Gastroesophageal sphincter (tissue), 4 donors: Measurements from ENCODE around the gene DUSP16. TPM values are rescaled to one million over a fixed set of nuclear protein-coding genes. Genes with fewer than 3 reads are reported as not detected.

Source experiments
- ATAC-seq: fragments of 150-250 bp; one replicate; pipeline ENCODE4 v1.9.1; 2016; ENCODE audit warnings: mild to moderate bottlenecking, moderate library complexity
- H3K27ac ChIP-seq, 4 donors: fragments of 200-600 bp; sonication (generic) in 3 of 4; 1 replicate in 3 of 4; 2 replicates in 1 of 4; pipeline ENCODE4 v1.5.1; 2016 to 2019
- H3K27me3 ChIP-seq: fragments of 200-600 bp; sonication (generic); one replicate; pipeline ENCODE4 v1.5.1; 2019
- H3K36me3 ChIP-seq, 2 donors: fragments of 200-600 bp; sonication (generic); one replicate each; pipeline ENCODE4 v1.5.1; 2019; ENCODE audit warnings: control low read depth in 1 of 2
- H3K4me1 ChIP-seq, 3 donors: fragments of 200-600 bp; sonication (generic); 1 replicate in 2 of 3; 2 replicates in 1 of 3; pipeline ENCODE4 v1.5.1; 2016 to 2019; ENCODE audit warnings: control low read depth in 2 of 3
- H3K4me3 ChIP-seq, 2 donors: fragments of 200-600 bp; sonication (generic); one replicate each; pipeline ENCODE4 v1.5.1; 2019; ENCODE audit warnings: mild to moderate bottlenecking in 1 of 2, moderate library complexity in 1 of 2
- H3K9me3 ChIP-seq, 3 donors: fragments of 200-600 bp; sonication (generic); one replicate each; pipeline ENCODE4 v1.5.1; 2017 to 2019; ENCODE audit warnings: control low read depth in 2 of 3
- EP300 ChIP-seq: sonication (generic); formaldehyde crosslinking; IDR thresholded peaks from one replicate; pipeline ENCODE4 v1.6.1; 2017; ENCODE audit warnings: antibody characterized with exemption, mild to moderate bottlenecking
- POLR2A ChIP-seq, 2 donors: fragments of 450-650 bp; IDR thresholded peaks; one replicate each; pipeline ENCODE4 v1.6.1; 2017; ENCODE audit warnings: antibody characterized with exemption in 2 of 2, mild to moderate bottlenecking in 2 of 2, moderate library complexity in 1 of 2
- POLR2AphosphoS5 ChIP-seq: sonication (generic); formaldehyde crosslinking; IDR thresholded peaks from one replicate; pipeline ENCODE4 v1.6.1; 2017; ENCODE audit warnings: antibody characterized with exemption
- WGBS, 2 donors: methylation state at CpG; one replicate each; pipeline ENCODE4 v1.1.5; 2018; ENCODE audit warnings: low coverage in 1 of 2; 5-methylcytosine and 5-hydroxymethylcytosine counted together
- total RNA-seq, 4 donors: library from RNA; depleted of rRNA; stranded (reverse); fragments of >200 nt; gene quantifications; one replicate each; pipeline ENCODE4 v1.1.0, GENCODE V29; 2016
- TF ChIP-seq, protein P1 (sequence below), 4 experiments: fragments of 200-600 bp in 2 of 4; fragments of 450-650 bp in 2 of 4; sonication (generic) in 1 of 4; IDR thresholded peaks; one replicate each; pipeline ENCODE4 v1.5.1; 2017 to 2019; ENCODE audit warnings: antibody characterized with exemption in 4 of 4, mild to moderate bottlenecking in 2 of 4, moderate library complexity in 2 of 4

DUSP16 gene
- 10 to 100 TPM; 14.7 to 20.1 (median 17.1) TPM for total RNA-seq

DNA sequence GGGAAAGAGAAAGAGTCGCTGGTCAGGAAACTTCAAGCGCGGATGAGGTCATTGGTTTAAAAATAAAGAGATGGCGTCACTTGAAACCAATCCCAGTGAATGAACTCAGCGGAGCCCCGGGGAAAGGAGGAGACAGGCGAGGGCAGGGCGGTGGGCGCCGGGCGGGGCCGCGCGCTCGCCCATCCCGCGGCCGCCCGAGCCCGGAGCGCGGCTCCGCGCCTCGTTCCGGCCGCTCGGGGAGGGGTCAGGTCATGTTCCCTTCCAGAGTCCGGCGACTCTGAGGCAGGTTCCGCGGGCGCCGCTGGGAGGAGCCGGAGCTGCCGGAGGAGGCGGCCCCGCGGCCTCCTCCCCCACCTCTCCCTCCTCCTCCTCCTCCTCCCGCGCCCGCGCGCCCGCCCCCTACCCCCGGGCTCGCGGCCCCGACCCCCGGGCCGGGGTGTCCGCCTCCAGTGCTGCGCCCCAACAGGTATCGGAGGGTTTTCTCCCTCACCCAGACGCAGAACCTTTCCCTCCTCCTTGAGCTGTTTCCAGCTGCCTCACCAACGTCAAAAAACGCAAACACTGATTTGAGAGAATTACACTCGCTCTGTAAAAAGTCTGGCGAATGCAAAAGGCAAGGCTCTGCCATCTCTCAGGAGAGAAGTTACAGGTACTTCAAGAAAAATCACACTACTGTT is at the start of gene DUSP16:
Gene DUSP16 (minus strand): TSS at position 279 of the 677 bp plus-strand sequence. CDS start 41,765 bp downstream, outside the sequence.
- H3K4me3 ChIP-seq: peak within 1 kb of the TSS; percentile 82 to 97
- peaks cover 5 to 48% (median 7%) of the 10 kb centered on the region in 3 donors for H3K4me1 ChIP-seq
- ATAC-seq: peak; percentile 96
- H3K27me3 ChIP-seq: no peaks in the 10 kb centered on the region
- H3K27ac ChIP-seq: peak within 1 kb of the TSS; percentile 96 to 100 (median 99)
- no peaks in the 10 kb centered on the region for H3K9me3 ChIP-seq
- WGBS, 2 donors: 0% methylated on average over 3 to 8 of the region's 59 CpGs
- H3K36me3 ChIP-seq: no peaks in the 10 kb centered on the region
- TF ChIP-seq, protein P1, sequence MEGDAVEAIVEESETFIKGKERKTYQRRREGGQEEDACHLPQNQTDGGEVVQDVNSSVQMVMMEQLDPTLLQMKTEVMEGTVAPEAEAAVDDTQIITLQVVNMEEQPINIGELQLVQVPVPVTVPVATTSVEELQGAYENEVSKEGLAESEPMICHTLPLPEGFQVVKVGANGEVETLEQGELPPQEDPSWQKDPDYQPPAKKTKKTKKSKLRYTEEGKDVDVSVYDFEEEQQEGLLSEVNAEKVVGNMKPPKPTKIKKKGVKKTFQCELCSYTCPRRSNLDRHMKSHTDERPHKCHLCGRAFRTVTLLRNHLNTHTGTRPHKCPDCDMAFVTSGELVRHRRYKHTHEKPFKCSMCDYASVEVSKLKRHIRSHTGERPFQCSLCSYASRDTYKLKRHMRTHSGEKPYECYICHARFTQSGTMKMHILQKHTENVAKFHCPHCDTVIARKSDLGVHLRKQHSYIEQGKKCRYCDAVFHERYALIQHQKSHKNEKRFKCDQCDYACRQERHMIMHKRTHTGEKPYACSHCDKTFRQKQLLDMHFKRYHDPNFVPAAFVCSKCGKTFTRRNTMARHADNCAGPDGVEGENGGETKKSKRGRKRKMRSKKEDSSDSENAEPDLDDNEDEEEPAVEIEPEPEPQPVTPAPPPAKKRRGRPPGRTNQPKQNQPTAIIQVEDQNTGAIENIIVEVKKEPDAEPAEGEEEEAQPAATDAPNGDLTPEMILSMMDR (IDR thresholded peaks at IDR 0.05): peak in 3 of 4 experiments; percentile 30 to 48 (median 37)
- TF ChIP-seq POLR2A (IDR thresholded peaks at IDR 0.05): peak; percentile 73 to 85
- peak; percentile 66 for TF ChIP-seq POLR2AphosphoS5
- no peak for TF ChIP-seq EP300

GRCh38 chr12:12612358-12612757 is 49.7 kb upstream of the DUSP16 start:
- ATAC-seq: no peak

GRCh38 chr12:12611512-12612306 is 49.0 kb upstream of the DUSP16 start, which contains the start of gene CREBL2:
CREBL2 (plus strand) TSS chr12:12611876; CDS start chr12:12612173, 297 bp downstream.
- Histone ChIP-seq H3K27me3 (no peaks in the 10 kb centered on the region), H3K36me3 (no peaks in the 10 kb centered on the region), H3K9me3 (no peaks in the 10 kb centered on the region), H3K27ac (peak within 1 kb of the TSS; percentile 74 to 98 (median 94)), H3K4me1 (peaks cover 0 to 53% (median 20%) of the 10 kb centered on the region in 3 donors), H3K4me3 (peak within 1 kb of the TSS; percentile 72 to 81)
- ATAC-seq: peak; percentile 95
- 0% methylated on average over 1 to 7 of the region's 51 CpGs for WGBS, 2 donors
- TF ChIP-seq POLR2A (IDR thresholded peaks at IDR 0.05): peak; percentile 56 to 65
- TF ChIP-seq, protein P1 (IDR thresholded peaks at IDR 0.05): no peak
- TF ChIP-seq EP300: peak; percentile 21
- TF ChIP-seq POLR2AphosphoS5: peak; percentile 99

More at GRCh38 chr12:12612358-12612757, 49.7 kb upstream of the DUSP16 start:
- Histone ChIP-seq H3K36me3 (no peaks in the 10 kb centered on the region), H3K27me3 (no peaks in the 10 kb centered on the region), H3K9me3 (no peaks in the 10 kb centered on the region), H3K4me3 (peak overlapping the region; percentile 72 to 81), H3K4me1 (peaks cover 0 to 59% (median 25%) of the 10 kb centered on the region in 3 donors), H3K27ac (peak overlapping the region; percentile 74 to 98 (median 94))
- 0% methylated on average over 5 to 7 of the region's 7 CpGs for WGBS, 2 donors
- TF ChIP-seq POLR2A (IDR thresholded peaks at IDR 0.05) (no peak), POLR2AphosphoS5 (no peak), EP300 (no peak)
- TF ChIP-seq, protein P1 (IDR thresholded peaks at IDR 0.05): no peak

- ATAC-seq: no peak
- Histone ChIP-seq H3K27me3 (no peaks in the 10 kb centered on the region), H3K4me3 (peak overlapping the region; percentile 72 to 81), H3K9me3 (no peaks in the 10 kb centered on the region), H3K36me3 (no peaks in the 10 kb centered on the region), H3K4me1 (peaks cover 0 to 43% (median 12%) of the 10 kb centered on the region in 3 donors), H3K27ac (peak overlapping the region; percentile 74 to 98 (median 94))
- TF ChIP-seq, protein P1 (IDR thresholded peaks at IDR 0.05): no peak
- TF ChIP-seq POLR2A (IDR thresholded peaks at IDR 0.05) (no peak), POLR2AphosphoS5 (no peak), EP300 (no peak)
- 82 to 97% methylated on average over 3 to 4 of the region's 4 CpGs for WGBS, 2 donors
Observed at GRCh38 chr12:12610711-12611110, 48.0 kb upstream of the DUSP16 start.
